ENCODE results near the gene RALGAPA2.

Gene RALGAPA2

DNA sequence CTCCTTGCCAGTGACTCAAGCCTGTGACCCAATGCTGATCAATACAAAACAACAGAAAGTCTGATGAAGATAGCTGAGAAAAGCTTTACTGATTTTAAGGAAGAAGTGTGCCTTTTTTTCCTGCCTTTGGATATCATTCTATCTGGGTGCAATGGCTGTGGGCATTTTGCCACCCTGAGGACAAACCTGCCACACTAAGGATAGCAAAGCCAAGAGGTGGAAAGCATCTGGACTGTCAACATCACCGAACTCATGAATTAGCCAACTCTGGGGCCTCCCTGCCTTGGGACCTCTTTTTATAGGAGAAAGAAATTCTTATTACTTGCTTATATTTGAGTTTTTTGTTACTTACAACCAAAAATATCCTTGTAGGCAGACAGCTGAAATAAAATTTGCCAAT is 19.9 kb downstream of the RALGAPA2 start:
- no peak overlapping the region for H3K27ac ChIP-seq
- TF ChIP-seq ZFX (IDR thresholded peaks at IDR 0.05; ENCODE audit: borderline replicate concordance): no peak
- TF ChIP-seq, protein P1, sequence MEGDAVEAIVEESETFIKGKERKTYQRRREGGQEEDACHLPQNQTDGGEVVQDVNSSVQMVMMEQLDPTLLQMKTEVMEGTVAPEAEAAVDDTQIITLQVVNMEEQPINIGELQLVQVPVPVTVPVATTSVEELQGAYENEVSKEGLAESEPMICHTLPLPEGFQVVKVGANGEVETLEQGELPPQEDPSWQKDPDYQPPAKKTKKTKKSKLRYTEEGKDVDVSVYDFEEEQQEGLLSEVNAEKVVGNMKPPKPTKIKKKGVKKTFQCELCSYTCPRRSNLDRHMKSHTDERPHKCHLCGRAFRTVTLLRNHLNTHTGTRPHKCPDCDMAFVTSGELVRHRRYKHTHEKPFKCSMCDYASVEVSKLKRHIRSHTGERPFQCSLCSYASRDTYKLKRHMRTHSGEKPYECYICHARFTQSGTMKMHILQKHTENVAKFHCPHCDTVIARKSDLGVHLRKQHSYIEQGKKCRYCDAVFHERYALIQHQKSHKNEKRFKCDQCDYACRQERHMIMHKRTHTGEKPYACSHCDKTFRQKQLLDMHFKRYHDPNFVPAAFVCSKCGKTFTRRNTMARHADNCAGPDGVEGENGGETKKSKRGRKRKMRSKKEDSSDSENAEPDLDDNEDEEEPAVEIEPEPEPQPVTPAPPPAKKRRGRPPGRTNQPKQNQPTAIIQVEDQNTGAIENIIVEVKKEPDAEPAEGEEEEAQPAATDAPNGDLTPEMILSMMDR (IDR thresholded peaks at IDR 0.05): no peak

DNA sequence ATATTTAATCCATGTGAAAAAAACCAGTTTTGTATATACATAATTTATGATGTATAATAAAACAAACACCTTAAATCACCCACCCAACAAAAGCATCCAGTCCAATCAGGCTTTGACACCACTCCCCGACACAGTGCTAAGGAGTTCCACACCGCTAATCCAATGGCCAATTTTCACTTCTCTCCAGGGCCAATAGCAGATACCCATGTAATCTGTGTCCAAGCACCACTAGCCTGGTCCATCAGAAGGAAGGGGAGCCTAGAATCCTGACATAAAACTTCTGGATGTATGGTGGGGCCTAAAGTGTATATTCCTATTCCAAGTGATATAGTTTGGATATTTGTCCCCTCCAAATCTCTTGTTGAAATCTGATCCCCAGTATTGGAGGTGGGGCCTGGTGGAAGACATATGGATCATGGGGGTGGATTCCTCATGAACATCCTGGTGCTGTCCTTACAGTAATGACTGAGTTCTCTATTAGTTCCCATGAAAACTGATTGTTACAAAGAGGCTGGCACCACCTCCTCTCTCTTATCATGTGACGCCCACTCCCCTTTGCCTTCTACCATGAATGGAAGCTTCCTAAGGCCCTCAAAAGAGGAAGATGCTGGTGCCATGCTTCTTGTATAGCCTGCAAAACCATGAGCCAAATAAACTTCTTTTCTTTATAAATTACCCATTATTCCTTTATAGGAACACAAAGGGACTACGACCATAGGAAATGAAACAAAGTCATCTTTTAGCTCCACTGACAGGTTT is 20.8 kb downstream of the RALGAPA2 start:
- H3K27ac ChIP-seq: no peak overlapping the region
- TF ChIP-seq, protein P1 (IDR thresholded peaks at IDR 0.05): no peak
- no peak for TF ChIP-seq ZFX (IDR thresholded peaks at IDR 0.05; ENCODE audit: borderline replicate concordance)

DNA sequence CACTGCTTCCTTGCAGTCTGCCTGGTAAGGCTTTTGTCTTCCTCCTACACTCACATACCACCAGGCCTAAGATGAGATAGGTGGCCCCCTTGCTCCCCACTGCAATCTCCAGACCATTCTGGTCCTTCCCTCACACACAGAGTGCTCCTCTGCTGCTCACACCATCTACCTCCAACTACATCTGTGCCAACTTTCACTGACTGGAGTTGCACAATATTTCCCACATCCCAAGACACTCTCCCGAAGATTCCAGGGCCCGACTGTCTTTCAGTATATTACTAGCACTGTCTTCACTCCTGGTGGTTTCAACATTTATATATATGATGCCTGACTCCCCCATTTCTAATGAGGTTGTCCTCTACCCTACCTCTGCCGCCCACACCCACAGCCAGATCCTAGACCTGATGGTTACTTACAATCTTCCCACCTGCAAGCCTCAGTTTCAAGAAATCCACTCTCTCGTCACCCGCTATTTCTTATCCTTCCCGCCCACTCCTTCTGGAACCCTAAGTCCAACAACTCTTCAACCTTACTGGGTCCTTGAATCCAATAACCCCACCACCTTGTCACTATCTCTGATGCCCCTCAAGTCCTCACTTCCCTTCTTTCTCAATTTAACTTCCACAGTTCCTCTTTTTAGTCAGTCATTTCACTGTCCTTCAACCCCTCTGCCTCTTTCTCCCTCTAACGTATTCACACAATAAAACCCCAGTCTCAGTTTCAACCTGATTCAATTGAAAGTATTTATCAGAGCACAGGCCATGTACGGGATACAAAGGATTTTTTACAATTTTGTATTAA is 21.6 kb downstream of the RALGAPA2 start:
- TF ChIP-seq, protein P1 (IDR thresholded peaks at IDR 0.05): no peak
- no peak overlapping the region for H3K27ac ChIP-seq

DNA sequence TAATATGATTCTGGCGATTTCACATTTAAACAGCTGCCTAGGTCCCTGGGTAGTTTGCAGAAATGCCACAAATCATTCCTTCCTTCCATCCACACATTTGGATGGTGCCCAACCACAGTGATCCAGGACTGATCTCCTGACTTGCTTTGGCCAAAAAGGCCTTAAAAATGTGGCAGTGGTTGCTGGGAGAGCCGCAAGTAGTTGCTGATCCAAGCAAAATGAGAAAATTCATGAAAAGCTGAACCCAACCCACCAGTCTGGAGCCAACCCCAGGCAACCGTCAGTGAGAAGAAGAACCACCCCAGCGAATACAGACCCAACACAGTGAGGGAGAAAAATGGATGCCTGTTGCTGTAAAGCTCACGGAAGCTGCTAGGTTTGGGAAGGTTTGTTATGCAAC is 25.1 kb downstream of the RALGAPA2 start:
- TF ChIP-seq, protein P1 (IDR thresholded peaks at IDR 0.05): no peak
- TF ChIP-seq ZFX (IDR thresholded peaks at IDR 0.05; ENCODE audit: borderline replicate concordance): no peak
- no peak overlapping the region for H3K27ac ChIP-seq

DNA sequence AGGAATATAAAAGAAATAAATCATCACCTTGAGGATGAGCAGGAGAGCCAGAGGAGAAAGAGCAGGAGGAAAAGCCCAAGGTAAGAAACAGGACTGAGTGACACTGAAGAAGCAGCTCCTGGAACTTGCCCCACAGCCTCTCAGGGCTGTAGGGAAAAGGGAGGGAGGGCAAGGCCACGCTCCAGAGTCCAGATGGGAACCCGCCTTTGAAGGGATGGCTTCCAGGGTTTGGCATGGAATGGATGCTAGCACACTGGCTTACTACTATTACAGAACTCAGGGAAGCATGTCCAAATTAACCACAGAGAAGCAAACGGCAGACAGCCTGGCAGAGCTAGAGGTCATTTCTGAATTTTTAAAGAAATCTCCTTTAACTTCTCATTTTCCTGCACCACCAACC is 26.8 kb downstream of the RALGAPA2 start:
- TF ChIP-seq, protein P1 (IDR thresholded peaks at IDR 0.05): no peak
- TF ChIP-seq ZFX (IDR thresholded peaks at IDR 0.05; ENCODE audit: borderline replicate concordance): no peak

DNA sequence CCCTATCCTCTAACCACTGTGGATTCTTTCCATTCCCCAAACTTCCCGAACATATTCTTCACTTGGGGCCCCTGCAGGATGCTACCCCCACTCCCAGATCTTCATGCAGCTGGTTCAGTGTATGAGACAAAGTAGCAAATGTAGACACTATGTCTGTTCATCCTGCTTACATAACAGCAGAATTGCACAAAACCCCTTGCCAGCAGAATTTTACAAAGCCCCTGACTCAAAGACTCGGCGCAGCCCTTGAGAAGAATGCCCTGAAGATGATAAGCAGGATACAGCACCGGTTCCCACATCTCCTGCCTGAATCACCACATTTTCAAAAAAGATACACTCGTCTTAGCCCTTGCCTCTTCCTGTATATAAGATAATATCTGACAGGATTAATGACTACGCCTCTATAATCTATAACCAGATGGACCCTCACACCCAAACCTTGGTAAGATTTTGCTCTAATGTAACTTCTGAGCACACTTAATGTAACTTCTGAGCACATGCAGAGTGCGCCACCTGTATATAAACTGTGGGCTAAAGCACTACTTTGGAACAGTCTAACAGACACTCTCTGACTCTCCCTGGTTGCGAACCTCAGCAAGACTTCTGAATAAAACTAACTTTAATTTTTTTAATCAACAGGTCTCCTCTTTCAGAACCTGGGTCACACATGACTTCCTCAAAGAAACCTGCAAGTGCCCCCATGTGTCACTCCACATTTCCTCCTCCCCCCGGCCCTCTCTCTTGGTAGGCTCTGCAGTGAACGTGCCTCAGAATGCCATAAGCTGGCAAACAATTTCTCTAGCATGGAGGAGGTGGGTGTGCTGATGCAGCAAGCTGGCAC is 28.7 kb downstream of the RALGAPA2 start:
- TF ChIP-seq, protein P1 (IDR thresholded peaks at IDR 0.05): no peak
- no peak for TF ChIP-seq ZFX (IDR thresholded peaks at IDR 0.05; ENCODE audit: borderline replicate concordance)

More for the DNA sequence above, 26.8 kb downstream of the RALGAPA2 start:
- no peak overlapping the region for H3K27ac ChIP-seq

More for the DNA sequence above, 28.7 kb downstream of the RALGAPA2 start:
- H3K27ac ChIP-seq: no peak overlapping the region
